Epidermal melanocyte (primary cell): ENCODE measurements around the gene EXOC2.
"Not testable (repeated sequence)": the region's sequence is repeated elsewhere in the genome, so short reads cannot be mapped to it uniquely, and the experiment has no call there.

Experiments used
- DNase-seq: peaks from one replicate; pipeline ENCODE4 v3.0.0; 2011; ENCODE audit warnings: low spot score; ENCODE audit not compliant: insufficient read length

Gene EXOC2

GRCh38 chr6:680251-680650 lies 12.7 kb downstream of the EXOC2 start:
- no peak for DNase-seq

GRCh38 chr6:679282-679681 lies 13.7 kb downstream of the EXOC2 start:
- DNase-seq = no peak

- no peak for DNase-seq
Measured at GRCh38 chr6:678520-678919, 14.4 kb downstream of the EXOC2 start.

GRCh38 chr6:677919-678318 lies 15.0 kb downstream of the EXOC2 start:
- DNase-seq = no peak

GRCh38 chr6:674956-675355 lies 18.0 kb downstream of the EXOC2 start:
- no peak for DNase-seq

- DNase-seq = no peak
Measured at GRCh38 chr6:674406-674805, 18.5 kb downstream of the EXOC2 start.

GRCh38 chr6:667253-667927 lies 25.5 kb downstream of the EXOC2 start:
- DNase-seq = no peak

- no peak for DNase-seq
Measured at GRCh38 chr6:665403-666267, 27.3 kb downstream of the EXOC2 start.

- not testable (repeated sequence) for DNase-seq
Measured at GRCh38 chr6:663788-664187, 29.2 kb downstream of the EXOC2 start.

GRCh38 chr6:659716-660581 lies 33.0 kb downstream of the EXOC2 start:
- DNase-seq = no peak

GRCh38 chr6:658244-658643 lies 34.7 kb downstream of the EXOC2 start:
- peak; percentile 23 for DNase-seq

- DNase-seq = no peak
Measured at GRCh38 chr6:657743-658142, 35.2 kb downstream of the EXOC2 start.

GRCh38 chr6:656460-657252 lies 36.3 kb downstream of the EXOC2 start, which contains the start of gene HUS1B:
Gene HUS1B, minus strand, starts transcription at chr6:657100. Its CDS starts 156 bp downstream, at chr6:656944.
- no peak for DNase-seq

GRCh38 chr6:654136-654535 lies 38.8 kb downstream of the EXOC2 start:
- no peak for DNase-seq

- no peak for DNase-seq
Measured at GRCh38 chr6:652865-653264, 40.1 kb downstream of the EXOC2 start.

- no peak for DNase-seq
Measured at GRCh38 chr6:650098-650497, 42.8 kb downstream of the EXOC2 start.

GRCh38 chr6:642805-643204 lies 50.1 kb downstream of the EXOC2 start:
- DNase-seq = no peak

- no peak for DNase-seq
Measured at GRCh38 chr6:641225-641985, 51.5 kb downstream of the EXOC2 start.

- DNase-seq = no peak
Measured at GRCh38 chr6:636488-636887, 56.5 kb downstream of the EXOC2 start.

- DNase-seq = no peak
Measured at GRCh38 chr6:635233-635632, 57.7 kb downstream of the EXOC2 start.
